ENCODE measurements around the gene CD96.

The CD96 gene

DNA sequence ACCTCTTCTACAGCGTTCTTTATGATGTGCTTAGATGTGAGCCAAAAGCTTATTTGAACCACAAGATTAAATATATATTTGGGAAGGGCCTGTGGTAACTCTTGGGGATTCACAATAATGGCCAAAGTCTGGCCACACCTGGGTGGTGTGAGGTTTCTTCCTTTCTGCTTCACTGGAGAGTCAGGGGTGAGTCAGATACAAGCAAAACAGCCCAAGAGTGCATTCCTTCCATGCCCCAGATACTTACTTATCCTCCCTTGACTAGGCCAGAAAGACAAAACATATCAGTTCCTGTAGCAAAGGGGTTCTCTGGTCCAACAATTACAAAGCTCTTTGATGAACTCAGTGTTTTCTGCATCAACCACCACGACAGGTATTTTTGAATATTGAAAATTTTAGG is 52.2 kb downstream of the CD96 start:
- peak; percentile 10 for DNase-seq (ENCODE audit: extremely low read depth, low read depth)
- no peak for TF ChIP-seq CTCF (IDR thresholded peaks at IDR 0.05; ENCODE audit: low read depth, low read length)

- DNase-seq (ENCODE audit: extremely low read depth, low read depth): no peak
- no peak for TF ChIP-seq CTCF (IDR thresholded peaks at IDR 0.05; ENCODE audit: low read depth, low read length)
Measured at GRCh38 chr3:111594781-111595180, 52.8 kb downstream of the CD96 start.

- no peak for DNase-seq (ENCODE audit: extremely low read depth, low read depth)
- TF ChIP-seq CTCF (IDR thresholded peaks at IDR 0.05; ENCODE audit: low read depth, low read length): no peak
Measured at GRCh38 chr3:111595232-111595631, 53.2 kb downstream of the CD96 start, which contains the start of gene ZBED2. ZBED2 (minus strand) TSS chr3:111595346; CDS start chr3:111594201, 1,145 bp downstream.

DNA sequence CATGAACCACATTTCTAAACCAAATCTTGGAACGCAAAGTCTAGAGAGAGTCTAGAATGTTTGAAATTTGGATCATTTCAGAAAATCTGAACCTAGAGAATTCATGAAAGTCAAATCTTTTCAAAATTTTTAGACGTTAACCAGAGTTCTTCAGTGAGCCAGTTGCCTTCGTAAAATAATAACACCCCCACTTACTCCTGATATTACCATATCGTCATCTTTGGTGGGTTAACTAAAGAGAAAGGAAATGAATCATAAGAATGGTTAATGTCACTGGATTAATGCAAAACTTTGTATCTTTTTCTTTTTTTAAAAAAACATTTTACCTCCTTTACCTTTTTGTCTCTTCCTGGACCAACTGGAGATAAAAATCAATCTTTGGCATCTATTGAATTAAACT is 54.3 kb downstream of the CD96 start:
- TF ChIP-seq CTCF (IDR thresholded peaks at IDR 0.05; ENCODE audit: low read depth, low read length): no peak

DNA sequence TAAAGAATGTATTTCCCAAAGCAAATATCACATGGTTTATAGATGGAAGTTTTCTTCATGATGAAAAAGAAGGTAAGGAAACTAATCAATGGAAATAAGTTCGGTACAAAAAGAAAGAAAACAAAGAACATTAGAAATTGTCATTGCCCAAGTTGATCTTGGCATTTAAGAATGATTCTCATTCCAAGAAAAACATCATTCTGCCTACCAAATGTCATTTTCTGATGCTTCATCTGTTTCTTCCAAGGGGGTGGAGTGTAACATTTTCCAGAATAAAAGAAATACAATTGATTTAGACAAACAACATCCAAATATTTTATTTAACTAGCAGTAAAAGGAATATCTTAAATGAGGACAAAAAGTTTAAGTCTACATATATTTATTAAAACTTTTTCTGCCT is 56.1 kb downstream of the CD96 start:
- no peak for TF ChIP-seq CTCF (IDR thresholded peaks at IDR 0.05; ENCODE audit: low read depth, low read length)
- no peak for DNase-seq (ENCODE audit: extremely low read depth, low read depth)

More for the DNA sequence above, 54.3 kb downstream of the CD96 start:
- DNase-seq (ENCODE audit: extremely low read depth, low read depth): no peak

GRCh38 chr3:111598552-111598951 is 56.6 kb downstream of the CD96 start:
- no peak for TF ChIP-seq CTCF (IDR thresholded peaks at IDR 0.05; ENCODE audit: low read depth, low read length)
- DNase-seq (ENCODE audit: extremely low read depth, low read depth): no peak

DNA sequence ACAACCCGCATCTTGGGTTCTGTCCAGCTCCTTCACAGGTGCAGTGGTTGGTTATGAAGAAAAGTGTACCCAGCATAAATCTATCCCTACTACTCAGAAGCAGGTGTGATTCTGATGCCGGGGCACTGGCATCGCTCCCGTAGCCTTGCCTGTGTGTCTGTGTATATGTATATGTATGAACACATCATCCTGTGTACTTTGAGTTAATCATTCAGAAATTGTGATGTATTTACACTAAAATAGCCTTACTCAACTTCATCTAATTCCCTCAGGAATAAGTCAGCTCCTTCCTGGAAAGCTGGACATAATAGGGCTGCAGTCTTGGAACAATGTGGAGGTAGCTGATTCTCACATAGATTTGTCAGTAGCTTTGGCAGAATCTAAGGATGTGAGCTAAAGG is 59.8 kb downstream of the CD96 start:
- no peak for DNase-seq (ENCODE audit: extremely low read depth, low read depth)
- no peak for TF ChIP-seq CTCF (IDR thresholded peaks at IDR 0.05; ENCODE audit: low read depth, low read length)

All from AG09319 (cell line).